ENCODE data around the gene UBA1.

GRCh38 chrX:47162927-47163583, 30.6 kb upstream of the UBA1 start:
- TF ChIP-seq, protein P1, sequence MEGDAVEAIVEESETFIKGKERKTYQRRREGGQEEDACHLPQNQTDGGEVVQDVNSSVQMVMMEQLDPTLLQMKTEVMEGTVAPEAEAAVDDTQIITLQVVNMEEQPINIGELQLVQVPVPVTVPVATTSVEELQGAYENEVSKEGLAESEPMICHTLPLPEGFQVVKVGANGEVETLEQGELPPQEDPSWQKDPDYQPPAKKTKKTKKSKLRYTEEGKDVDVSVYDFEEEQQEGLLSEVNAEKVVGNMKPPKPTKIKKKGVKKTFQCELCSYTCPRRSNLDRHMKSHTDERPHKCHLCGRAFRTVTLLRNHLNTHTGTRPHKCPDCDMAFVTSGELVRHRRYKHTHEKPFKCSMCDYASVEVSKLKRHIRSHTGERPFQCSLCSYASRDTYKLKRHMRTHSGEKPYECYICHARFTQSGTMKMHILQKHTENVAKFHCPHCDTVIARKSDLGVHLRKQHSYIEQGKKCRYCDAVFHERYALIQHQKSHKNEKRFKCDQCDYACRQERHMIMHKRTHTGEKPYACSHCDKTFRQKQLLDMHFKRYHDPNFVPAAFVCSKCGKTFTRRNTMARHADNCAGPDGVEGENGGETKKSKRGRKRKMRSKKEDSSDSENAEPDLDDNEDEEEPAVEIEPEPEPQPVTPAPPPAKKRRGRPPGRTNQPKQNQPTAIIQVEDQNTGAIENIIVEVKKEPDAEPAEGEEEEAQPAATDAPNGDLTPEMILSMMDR (conservative IDR thresholded peaks at IDR 0.05 in 1 of 2, IDR thresholded peaks at IDR 0.05 in 1 of 2; ENCODE audit: extremely low read depth in 1 of 2, insufficient read depth in 1 of 2, low read depth in 1 of 2, low read length in 2 of 2) = no peak
- TF ChIP-seq EZH2 (IDR thresholded peaks at IDR 0.05; ENCODE audit: borderline replicate concordance, low read length) = no peak
